ENCODE data around the gene YY1. TPM values are rescaled to one million over a fixed set of nuclear protein-coding genes. Genes with fewer than 3 reads are reported as not detected.
"Not testable (repeated sequence)": the region's sequence is repeated elsewhere in the genome, so short reads cannot be mapped to it uniquely, and the experiment has no call there.

Gene YY1
- total RNA-seq, 1 donor from 2014 or later, result 56.3 TPM

DNA sequence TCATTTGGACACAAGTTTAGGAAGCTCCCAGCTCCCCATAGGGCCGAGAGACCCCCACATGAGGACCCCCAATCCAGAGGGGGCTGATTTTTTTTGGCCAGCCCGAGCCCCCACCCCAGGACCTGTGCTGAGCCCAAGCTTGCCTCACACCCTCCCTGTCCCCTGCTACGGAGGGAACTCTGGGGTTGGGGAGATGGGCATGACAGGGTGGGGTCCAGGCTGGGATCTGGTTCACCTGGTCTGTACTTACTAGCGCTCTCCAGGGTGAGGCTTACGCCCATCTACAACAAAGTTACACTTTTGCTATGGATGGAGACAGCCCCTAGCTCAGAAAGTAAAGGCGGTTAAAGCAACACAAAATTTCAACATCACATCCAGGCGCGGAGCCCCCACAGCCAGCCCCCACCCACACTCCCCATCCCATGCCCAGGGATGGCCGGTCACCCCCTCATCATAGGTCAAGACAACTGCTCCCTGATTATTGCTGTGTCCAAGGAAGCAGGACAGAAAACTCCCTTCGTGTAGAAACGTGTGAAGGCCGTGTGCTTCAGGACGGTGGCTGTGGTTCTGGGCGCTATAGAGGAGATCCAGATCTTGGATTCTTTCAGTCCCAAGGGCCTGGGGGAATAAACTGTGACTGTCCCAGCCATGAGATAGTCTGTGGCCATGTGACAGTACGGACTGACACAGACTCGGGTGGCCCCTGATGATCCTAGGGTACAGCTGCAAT is 56.6 kb downstream of the YY1 start:
- DNase-seq (ENCODE audit: low read depth, low spot score), result no peak

DNA sequence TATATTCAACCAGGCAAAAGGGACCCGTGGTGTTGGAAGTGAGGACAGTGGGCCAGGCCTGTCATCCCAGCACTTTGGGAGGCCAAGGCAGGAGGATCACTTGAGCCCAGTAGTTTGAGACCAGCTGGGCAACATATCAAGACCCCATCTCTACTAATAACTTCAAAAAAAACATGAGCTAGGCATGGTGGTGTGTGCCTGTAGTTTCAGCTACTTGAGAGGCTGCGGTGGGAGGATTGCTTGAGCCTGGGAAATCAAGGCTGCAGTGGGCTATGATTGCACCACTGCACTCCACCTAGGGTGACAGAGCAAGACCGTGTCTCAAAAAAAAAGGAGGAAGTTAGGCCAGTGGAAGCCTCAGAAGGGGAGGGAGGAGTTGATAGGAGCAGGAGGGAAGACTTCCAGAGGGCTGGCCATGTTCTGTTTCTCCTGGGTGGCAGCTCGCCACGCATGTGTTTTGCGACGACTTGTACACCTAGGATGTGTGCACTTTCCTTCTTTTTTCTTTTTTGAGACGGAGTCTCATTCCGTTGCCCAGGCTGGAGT is 57.2 kb downstream of the YY1 start:
- DNase-seq (ENCODE audit: low read depth, low spot score), result no peak

DNA sequence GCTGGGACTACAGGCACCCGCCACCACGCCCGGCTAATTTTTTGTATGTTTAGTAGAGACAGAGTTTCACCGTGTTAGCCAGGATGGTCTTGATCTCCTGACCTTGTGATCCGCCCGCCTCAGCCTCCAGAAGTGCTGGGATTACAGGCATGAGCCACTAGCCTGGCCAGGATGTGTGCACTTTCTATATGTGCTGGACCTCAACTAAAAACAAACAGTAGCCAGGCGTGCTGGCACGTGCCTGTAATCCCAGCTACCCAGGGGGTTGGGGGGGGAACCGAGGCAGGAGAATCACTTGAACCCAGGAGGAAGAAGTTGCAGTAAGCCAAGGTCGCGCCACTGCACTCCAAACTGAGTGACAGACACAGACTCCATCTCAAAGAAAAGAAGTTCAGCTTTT is 57.8 kb downstream of the YY1 start:
- not testable (repeated sequence) for DNase-seq (ENCODE audit: low read depth, low spot score)

DNA sequence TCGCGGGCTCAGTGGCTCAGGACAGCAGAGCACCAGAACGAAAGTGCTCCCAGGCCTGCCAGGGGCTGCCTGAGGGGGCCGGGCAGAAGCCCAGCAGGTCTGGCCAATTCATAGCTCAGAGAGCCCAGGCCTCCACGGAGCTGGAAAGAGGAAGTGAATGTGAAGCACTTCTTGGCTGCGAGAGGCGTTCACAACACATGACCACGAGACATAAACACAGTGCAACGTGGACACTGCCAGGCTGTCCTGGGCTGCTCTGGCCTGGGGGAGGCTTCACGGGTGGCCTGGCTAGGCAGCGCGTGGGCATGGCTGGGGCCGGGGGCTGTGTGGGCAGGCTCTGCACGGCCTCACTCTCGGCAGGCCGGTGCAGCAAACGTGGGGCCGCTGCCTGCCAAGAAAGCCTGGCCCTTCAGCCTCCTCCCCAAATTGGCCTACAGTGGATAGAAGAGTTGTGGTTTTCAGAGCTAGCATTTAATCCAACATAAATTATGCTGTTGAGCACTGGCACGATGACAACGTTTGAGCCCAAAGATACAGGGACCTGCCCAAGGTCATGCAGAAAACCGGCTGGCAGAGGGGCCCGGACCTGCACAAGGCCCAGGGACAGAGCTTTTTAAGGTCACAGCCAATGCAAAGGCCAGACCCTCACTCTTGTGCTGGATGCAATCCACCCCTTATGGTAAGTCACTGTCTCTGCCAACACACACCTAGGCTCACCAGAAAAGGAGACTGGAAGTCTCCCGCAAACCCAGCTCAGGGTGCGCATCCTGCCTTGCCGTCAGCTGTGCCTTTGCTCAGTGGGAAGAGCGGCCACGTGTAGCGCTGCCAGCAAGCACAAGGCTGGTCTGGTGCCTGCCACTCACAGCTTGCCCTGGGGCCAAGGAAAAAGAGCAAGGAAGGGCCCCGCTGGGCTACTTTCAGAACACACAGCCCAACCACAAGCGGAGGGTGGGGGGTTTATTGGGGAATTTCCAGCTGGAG is 58.7 kb downstream of the YY1 start:
- peak; percentile 37 for DNase-seq (ENCODE audit: low read depth, low spot score)

DNA sequence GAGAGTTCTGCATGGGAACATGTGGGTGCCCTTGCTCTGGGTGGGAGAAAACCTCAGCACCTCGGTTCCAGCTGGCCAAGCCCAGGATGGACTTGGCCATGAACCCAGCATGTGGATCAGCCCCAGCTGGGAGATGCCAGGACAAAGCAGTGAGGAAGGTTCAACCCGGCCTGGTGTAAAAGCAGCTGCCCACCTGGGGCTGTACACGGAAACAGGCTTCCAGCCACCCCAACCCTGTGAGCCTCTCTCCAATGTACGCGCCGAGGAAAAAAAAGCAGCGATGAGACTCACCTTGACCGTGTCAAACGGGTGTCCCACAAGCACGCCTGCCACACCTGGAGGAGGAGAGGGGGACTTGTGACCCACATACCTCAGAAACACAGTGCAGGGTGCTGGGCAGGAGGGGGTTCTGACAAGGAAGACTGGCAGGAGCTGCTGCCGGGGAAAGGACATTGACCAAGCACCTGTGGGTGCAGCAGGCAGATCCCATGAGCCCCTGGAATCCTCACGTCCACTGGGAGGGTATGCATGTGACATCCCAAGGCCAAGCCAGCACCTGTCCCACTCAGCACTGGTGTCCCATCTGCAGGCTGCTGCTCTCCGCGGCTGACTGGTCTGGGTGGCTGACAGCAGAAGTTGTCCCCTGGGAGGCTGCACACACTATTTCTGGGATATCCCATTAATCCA is 59.8 kb downstream of the YY1 start:
- no peak for DNase-seq (ENCODE audit: low read depth, low spot score)

DNA sequence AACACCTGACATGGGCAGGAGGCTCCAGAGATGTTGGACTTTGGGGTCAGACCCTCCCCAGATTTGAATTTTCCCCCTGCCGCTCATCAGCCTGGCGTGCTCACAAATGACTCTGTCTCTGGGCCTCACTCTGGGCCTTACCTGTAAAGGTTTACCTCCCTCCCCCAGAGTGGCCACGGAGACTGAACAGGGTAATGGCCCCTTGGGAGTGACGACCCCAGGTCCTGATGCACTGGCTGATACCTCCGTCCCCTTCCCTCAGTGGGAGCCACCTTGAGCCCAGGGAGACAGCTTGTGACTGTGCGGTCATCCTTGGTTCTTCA is 60.3 kb downstream of the YY1 start:
- DNase-seq (ENCODE audit: low read depth, low spot score), result no peak

DNA sequence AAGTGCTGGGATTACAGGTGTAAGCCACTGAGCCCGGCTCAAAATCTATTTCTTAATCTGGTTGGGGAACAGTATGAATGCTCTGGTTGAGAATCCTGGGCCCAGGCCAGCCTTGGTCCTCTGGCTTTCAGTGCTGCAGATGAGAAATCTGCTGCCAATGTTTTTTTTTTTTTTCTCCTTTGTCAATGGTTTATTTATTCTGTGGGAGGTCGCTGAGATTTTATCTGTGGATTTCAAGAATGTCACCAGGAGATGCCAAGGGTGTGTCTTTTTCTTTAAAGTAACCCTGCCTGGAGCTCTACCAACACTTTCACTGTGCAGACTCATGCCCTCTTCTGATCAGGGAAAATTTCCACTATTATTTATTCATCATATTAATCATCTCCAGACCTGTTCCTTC is 63.7 kb downstream of the YY1 start:
- DNase-seq (ENCODE audit: low read depth, low spot score), result no peak

DNA sequence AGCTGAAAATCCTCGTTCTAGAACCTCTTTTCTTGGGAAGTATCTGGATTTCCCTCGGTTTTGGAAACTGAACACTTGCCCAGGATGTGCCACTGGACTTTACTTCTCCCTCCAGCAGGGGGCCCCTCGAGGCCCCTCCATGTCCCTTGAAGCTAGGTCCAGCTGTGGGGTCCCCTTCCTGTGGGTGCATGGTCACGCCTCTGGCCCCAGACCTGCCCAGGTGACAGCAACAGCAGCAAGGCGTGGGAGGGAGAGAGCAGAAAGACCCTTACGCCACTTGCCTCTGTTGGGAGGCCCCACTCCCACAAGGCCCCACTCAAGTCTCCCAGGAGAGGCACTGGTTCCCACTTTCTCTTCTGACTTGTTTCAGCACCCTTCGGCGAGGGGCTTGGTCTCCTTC is 64.2 kb downstream of the YY1 start:
- no peak for DNase-seq (ENCODE audit: low read depth, low spot score)

DNA sequence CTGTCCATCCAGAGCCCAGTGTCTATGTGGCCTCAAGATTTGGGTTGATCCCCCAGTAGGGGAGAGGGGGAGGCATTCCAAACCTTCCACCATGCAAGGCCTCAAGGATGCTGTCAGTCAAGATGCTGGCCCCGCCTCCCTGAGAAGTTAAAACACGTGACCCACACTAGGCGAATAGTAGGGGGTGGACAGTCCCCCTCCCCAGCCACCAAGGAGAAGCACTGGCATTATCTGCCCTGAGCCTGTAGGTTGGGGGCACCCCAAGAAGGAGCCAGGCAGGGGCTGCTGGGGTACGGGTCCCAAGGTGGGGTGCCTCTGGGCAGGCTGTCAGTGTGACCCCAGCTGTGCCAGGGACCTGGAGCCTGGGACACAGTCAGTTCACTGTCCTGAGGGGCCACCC is 65.0 kb downstream of the YY1 start:
- no peak for DNase-seq (ENCODE audit: low read depth, low spot score)

DNA sequence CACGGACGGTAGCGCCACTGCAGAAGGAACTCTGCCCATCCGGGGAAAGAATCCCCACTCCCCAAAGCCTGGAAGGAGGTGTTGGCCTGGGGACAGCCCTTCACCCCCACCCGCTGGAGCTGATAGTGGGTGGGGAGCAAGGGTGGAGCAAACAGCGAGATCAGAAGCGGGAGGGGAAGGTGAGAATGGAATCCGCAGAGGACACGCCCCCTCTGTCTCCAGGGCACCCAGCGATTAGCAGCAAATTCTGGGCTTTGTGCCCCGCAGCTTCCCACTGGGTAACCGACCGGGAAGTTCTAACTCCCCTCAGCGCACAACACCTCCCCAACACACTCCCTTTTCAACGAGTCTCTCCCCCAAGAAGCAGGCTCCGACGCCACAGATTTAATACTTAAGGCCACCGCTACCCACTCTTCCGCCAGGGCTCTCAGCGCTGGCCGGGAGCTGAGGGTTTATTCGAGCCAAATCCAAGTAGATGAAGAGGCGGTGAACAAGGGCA is 65.9 kb downstream of the YY1 start:
- DNase-seq (ENCODE audit: low read depth, low spot score), result no peak

DNA sequence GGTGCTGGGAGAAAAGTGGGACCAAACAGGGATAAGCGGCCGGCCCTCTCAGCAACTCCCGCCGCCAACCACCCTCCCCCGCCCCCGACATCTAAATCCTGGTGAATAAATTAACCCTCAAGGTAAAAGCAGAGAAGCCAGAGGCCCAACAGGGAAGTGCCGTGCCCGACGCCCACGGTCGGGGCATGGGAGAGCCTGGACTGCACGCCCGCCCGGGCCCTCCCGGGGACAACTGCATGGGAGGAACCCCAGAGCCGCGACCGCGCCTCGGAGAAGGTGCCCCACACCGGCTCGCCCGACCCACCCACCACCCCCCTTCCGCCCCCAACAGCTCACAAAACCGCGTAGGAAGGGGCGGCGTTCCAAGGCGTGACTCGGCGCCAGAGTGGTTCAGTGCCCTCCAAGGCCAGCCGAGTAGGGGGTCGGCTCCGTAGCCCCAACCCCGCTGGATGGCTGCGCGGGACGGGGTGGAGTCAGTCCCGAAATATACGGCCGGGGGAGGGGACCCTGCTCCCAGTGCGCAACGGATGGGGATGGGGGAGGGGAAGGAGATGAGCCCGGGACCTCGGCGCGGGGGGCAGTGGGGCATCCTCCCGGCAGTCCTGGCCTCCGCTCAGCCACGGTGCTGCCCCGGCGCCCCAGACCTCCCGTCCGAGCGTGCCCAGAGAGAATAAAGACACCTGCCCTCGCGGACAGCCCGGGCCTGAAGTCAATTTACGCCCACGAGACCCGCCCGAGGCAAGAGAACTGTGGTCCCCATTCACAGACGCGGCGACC is 66.6 kb downstream of the YY1 start:
- DNase-seq (ENCODE audit: low read depth, low spot score), result no peak

DNA sequence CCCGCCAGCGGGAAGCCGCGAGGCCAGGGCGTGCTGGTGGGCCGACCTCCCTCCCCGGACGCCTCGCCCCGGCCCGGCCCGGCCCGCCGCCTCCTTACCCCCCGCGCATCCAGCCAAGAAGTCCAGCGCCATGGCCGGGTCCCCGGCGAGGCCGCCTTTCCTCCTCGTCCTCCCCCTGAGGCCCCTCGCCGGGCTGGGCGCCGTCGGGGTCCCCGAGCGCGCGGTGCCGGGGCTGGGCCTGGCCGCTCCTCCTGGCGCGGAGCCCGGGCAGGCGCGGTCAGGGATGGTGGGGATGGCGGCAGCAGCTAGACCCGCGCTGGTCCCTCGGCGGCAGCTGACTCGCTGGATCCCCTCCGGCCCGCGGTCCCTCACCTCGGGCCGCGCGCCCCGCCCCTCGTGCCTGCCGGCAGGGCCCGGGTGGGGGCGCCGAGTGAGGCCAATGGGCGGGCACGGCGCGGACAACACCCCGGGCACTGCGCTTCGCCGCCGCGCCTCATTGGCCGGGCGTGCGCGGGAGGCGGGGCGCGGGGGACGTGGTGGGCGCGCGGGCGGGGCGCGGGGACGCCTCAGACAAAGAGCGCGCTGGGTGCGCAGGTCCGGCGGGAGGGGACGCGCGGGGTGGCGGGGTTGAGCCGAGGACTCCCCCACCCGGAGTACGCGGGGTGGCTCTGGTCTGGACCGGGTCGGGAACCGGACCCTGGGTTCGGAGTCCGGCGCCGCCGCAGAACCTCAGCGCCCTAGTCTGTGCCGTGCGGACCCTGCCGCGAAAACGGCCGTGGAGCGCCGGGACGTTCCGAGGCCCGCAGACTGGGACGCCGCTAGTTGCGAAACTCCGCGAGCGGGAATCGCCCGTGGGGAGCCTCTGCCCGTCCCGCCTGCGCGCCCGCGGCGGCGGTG is 67.4 kb downstream of the YY1 start, which contains the start of gene SLC25A29:
Gene SLC25A29, minus strand, starts transcription at position 344 of the 897 bp plus-strand sequence. Its CDS starts 212 bp downstream, at position 132.
- peak; percentile 52 for DNase-seq (ENCODE audit: low read depth, low spot score)

DNA sequence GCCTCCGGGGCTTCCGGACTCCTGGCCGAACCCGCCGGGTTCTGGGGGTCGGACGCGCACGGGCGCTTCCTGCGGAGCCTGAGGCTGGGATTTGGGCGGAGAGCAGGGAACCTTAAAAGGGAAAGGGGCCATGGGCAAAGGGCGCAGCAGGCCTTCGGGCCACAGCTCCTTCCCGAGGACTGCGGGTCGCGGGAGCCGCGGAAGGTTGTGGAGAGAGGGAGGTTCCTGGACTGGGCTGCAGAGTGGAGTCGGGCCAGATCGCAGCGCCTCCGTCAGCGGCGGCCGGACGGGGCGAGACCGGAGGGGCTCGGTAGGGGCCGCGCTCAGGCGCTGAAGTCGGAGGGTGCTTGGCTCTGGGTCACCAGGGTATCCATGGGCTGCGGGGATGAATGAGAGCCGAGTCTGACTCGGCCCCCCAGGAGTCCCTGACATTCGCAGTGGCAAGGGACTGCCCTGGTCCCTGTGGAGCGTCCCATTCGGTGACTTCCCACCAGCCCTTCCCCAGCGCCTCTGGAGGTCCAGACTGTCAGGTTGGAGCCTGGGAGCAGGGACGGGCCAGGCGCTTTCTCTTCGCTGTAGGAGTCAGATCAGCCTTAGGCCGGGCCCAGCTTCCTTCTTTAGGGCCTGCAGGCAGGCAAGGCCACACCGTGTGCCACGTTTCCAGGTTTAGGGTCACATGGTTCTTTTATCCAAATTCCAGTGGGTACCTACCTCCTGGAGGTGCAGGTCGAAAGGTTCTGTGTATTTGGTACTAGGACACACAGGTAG is 68.2 kb downstream of the YY1 start:
- no peak for DNase-seq (ENCODE audit: low read depth, low spot score)

DNA sequence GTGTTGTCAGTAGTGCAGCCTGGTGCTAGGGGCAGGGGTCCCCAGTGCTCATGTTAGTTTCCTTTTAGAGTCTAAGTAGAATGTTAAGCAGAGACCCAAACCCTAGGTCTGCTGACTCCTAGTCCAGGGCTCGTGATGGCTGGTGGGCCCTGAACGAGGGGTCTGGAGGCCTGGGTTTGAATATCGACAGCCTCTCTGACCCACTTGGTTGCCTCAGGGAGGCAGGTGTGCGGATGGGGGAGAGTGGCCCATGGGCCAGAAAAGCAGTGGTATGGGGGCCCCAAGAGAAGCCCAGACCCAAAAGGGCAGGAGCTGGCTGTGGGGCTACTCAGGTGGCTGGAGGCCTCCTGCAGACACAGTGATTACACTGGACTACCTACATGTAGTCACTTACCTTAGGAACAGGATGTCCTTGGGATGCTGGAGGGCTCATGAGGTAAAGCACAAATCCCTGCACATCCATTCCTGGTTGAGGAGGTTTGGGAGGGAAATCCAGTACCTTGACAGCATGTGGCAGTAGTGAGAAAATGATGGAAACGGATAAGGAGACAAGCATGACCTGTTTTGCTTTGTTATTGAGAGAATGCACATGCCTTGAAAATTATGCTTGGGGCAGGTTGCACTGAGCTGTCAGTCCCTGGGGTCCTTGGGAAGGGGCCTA is 69.0 kb downstream of the YY1 start:
- no peak for DNase-seq (ENCODE audit: low read depth, low spot score)

DNA sequence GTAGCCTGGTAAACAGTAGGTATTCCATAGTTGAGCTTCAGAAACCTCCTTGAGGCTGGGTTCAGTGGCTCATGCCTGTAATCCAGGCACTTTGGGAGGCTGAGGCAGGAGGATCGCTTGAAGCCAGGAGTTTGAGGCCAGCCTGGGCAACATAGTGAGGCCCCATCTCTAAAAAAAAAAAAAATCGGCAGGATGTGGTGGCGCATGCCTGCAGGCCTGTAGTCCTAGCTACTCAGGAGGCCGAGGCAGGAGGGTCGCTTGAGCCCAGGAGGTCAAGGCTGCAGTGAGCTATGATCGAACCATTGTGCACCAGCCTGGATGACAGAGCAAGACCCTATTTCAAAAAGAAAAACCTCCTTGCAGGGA is 69.5 kb downstream of the YY1 start:
- DNase-seq (ENCODE audit: low read depth, low spot score), result not testable (repeated sequence)

DNA sequence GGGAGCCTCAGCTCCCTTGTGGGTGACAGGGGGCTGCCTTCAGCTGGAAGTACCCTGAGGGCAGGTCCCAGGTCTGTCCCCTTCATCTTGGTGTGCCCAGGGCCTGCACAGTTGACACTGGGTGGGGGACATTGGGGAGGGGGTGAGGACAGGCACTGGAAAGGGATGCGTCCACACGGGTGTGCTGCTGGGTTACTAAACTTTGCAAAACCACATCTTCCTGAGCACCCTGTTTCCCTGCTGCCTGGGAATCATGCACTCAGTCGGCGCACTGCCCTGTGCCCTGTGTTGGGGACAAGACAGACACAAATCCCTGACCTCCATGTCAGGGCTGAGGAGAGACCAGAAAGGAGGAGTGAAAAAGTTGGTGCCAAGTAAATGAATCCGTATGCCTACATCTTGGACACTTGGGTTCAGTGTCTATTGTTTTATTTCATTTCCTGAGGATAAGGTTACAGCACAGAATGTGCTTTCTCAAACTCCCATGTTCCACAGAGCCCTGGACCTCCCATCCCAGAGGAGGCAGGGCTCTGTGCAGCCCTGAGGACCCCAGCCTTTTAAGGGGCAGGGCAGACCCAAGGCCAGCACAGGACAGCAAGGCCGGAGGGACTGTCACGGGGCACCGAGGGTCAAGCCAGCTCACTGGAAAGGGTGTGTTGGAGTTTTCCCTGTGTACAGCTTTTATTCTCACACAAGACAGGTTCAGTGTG is 70.2 kb downstream of the YY1 start:
- DNase-seq (ENCODE audit: low read depth, low spot score), result no peak

DNA sequence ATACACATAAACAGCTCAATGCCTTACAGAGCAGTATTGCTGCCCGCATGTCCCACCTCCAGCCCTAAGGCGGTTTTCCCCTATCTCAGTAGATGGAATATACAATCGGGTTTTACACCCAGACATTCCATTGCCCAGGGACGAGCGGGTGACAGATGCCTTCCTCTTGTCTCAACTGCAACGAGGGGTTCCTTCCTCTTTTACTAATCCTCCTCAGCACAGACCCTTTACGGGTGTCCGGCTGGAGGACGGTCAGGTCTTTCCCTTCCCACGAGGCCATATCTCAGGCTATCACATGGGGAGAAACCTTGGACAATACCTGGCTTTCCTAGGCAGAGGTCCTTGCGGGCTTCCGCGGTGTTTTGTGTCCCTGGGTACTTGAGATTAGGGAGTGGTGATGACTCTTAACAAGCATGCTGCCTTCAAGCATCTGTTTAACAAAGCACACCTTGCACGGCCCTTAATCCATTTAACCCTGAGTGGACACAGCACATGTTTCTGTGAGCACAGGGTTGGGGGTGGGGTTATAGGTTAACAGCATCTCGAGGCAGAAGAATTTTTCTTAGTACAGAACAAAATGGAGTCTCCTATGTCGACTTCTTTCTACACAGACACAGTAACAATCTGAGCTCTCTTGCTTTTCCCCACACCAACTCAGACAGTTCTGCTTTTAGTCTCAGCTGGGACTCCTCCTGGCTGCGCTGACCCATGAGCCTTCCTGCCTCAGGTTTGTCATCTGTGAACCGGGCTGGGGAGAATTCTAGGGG is 73.3 kb downstream of the YY1 start:
- not testable (repeated sequence) for DNase-seq (ENCODE audit: low read depth, low spot score)
